GM19395 (cell line): ENCODE measurements around the gene PTGES3.
"Not testable (repeated sequence)": the region's sequence is repeated elsewhere in the genome, so short reads cannot be mapped to it uniquely, and the experiment has no call there.

Experiments
- ATAC-seq: cut with Tn5 transposase; IDR thresholded peaks from one replicate; pipeline ENCODE4 v1.9.1; 2021; ENCODE audit warnings: mild to moderate bottlenecking, moderate library complexity; ENCODE audit not compliant: unreplicated experiment

The PTGES3 gene

GRCh38 chr12:56688129-56688845 lies at the start of gene PTGES3:
TSS of gene PTGES3 (minus strand) at chr12:56688284. CDS start at chr12:56687999, 285 bp downstream.
- peak; percentile 69 for ATAC-seq

GRCh38 chr12:56728139-56728861 lies 40.2 kb upstream of the PTGES3 start:
- no peak for ATAC-seq

GRCh38 chr12:56726196-56726675 lies 38.2 kb upstream of the PTGES3 start:
- not testable (repeated sequence) for ATAC-seq

- no peak for ATAC-seq
Observed at GRCh38 chr12:56725723-56726102, 37.6 kb upstream of the PTGES3 start.

GRCh38 chr12:56724972-56725722 lies 37.1 kb upstream of the PTGES3 start, which contains the start of gene NACA:
TSS of gene NACA (minus strand) at chr12:56725299. CDS start at chr12:56724521, 778 bp downstream.
- ATAC-seq, result peak; percentile 96

GRCh38 chr12:56724701-56724971 lies 36.6 kb upstream of the PTGES3 start:
- no peak for ATAC-seq

- ATAC-seq, result no peak
Observed at GRCh38 chr12:56723889-56724700, 36.0 kb upstream of the PTGES3 start.

GRCh38 chr12:56723352-56723751 lies 35.3 kb upstream of the PTGES3 start:
- no peak for ATAC-seq

- no peak for ATAC-seq
Observed at GRCh38 chr12:56722832-56723231, 34.7 kb upstream of the PTGES3 start.

- ATAC-seq, result no peak
Observed at GRCh38 chr12:56721721-56722120, 33.6 kb upstream of the PTGES3 start.

- no peak for ATAC-seq
Observed at GRCh38 chr12:56721216-56721615, 33.1 kb upstream of the PTGES3 start.

GRCh38 chr12:56720731-56721151 lies 32.7 kb upstream of the PTGES3 start:
- no peak for ATAC-seq

- ATAC-seq, result no peak
Observed at GRCh38 chr12:56719056-56719455, 31.0 kb upstream of the PTGES3 start.

GRCh38 chr12:56718636-56719035 lies 30.6 kb upstream of the PTGES3 start:
- no peak for ATAC-seq

- no peak for ATAC-seq
Observed at GRCh38 chr12:56718149-56718548, 30.1 kb upstream of the PTGES3 start.

- ATAC-seq, result no peak
Observed at GRCh38 chr12:56716933-56717880, 29.1 kb upstream of the PTGES3 start.

- ATAC-seq, result no peak
Observed at GRCh38 chr12:56716458-56716857, 28.4 kb upstream of the PTGES3 start.

GRCh38 chr12:56715798-56716197 lies 27.7 kb upstream of the PTGES3 start:
- no peak for ATAC-seq

- ATAC-seq, result no peak
Observed at GRCh38 chr12:56714431-56714929, 26.4 kb upstream of the PTGES3 start.
